Panc1 (cell line): ENCODE results near the gene SRPX2. TPM values are rescaled to one million over a fixed set of nuclear protein-coding genes. Genes with fewer than 3 reads are reported as not detected.

Experiments used
- ATAC-seq: fragments of 200-7000 bp; cut with Tn5 transposase; 2 replicates; pipeline ENCODE4 v1.9.1; 2020; ENCODE audit warnings: mild to moderate bottlenecking, moderate library complexity
- Bru-seq: library from RNA; stranded (reverse); fragments of 400-500 nt; gene quantifications from one replicate; lab custom pipeline; 2021; lab: Mats Ljungman, UMichigan
- BruChase-seq, 2 experiments: library from RNA; stranded (reverse); fragments of 400-500 nt; gene quantifications; one replicate each; lab custom pipeline; 2021; lab: Mats Ljungman, UMichigan
- BruUV-seq: library from RNA; stranded (reverse); fragments of 400-500 nt; replicated peaks from 2 replicates; lab custom pipeline; 2021; lab: Mats Ljungman, UMichigan
- CTCF ChIA-PET: fragments of 300-600 bp; sonication (Branson Sonifier 250); formaldehyde crosslinking; loops from one replicate; lab custom pipeline; 2022; ENCODE audit warnings: antibody characterized with exemption; lab: Charles Lee
- POLR2A ChIA-PET: fragments of 300-600 bp; sonication (Branson Sonifier 250); formaldehyde crosslinking; loops from one replicate; lab custom pipeline; 2022; ENCODE audit warnings: antibody characterized with exemption; lab: Charles Lee
- DNase-seq: peaks from one replicate; pipeline ENCODE4 v3.0.0-alpha.2; 2010; ENCODE audit warnings: low read depth, low spot score
- H3K27ac ChIP-seq: 2 replicates; pipeline ENCODE4 v1.5.1; 2011; ENCODE audit warnings: mild to moderate bottlenecking, low read length, inconsistent platforms
- H3K27me3 ChIP-seq: fragments of 200-500 bp; sonication (Bioruptor generic); 2 replicates; pipeline ENCODE4 v1.6.0; 2014; ENCODE audit warnings: low read length, inconsistent platforms; ENCODE audit not compliant: control insufficient read depth, insufficient read depth
- H3K36me3 ChIP-seq: fragments of 200-500 bp; sonication (Bioruptor generic); 2 replicates; pipeline ENCODE4 v1.5.1; 2014; ENCODE audit warnings: inconsistent platforms, mild to moderate bottlenecking, low read length, moderate library complexity; ENCODE audit not compliant: control insufficient read depth, insufficient read depth
- H3K4me1 ChIP-seq: 2 replicates; pipeline ENCODE4 v1.5.1; 2011; ENCODE audit warnings: inconsistent platforms, mild to moderate bottlenecking, low read length, moderate library complexity; ENCODE audit not compliant: control insufficient read depth, insufficient read depth
- H3K4me3 ChIP-seq, 2 experiments: 2 replicates each; pipeline ENCODE4 v1.5.1; 2011 to 2012; ENCODE audit warnings: low read depth in 2 of 2, low read length in 2 of 2, mild to moderate bottlenecking in 2 of 2, inconsistent platforms in 1 of 2, moderate library complexity in 1 of 2
- H3K9me3 ChIP-seq: fragments of 200-500 bp; sonication (Bioruptor generic); 2 replicates; pipeline ENCODE4 v1.5.1; 2014; ENCODE audit warnings: low read depth, mild to moderate bottlenecking, inconsistent platforms, low read length, moderate library complexity; ENCODE audit not compliant: control insufficient read depth, insufficient read depth
- POLR2AphosphoS5 ChIP-seq: IDR thresholded peaks from 2 replicates; pipeline ENCODE4 v1.6.1; 2012; ENCODE audit warnings: mild to moderate bottlenecking, low read depth, low read length, moderate library complexity
- SIN3A ChIP-seq: IDR thresholded peaks from 2 replicates; pipeline ENCODE4 v1.6.1; 2012; ENCODE audit warnings: low read depth, mild to moderate bottlenecking, low read length, moderate library complexity, borderline replicate concordance; ENCODE audit not compliant: insufficient read depth
- TCF7L2 ChIP-seq: IDR thresholded peaks from 2 replicates; pipeline ENCODE4 v1.6.1; 2011; ENCODE audit warnings: mild to moderate bottlenecking, low read depth, low read length, inconsistent platforms
- in situ Hi-C: cut with HindIII; loops from 2 replicates; pipeline ENCODE4 v1.10.0; 2016; ENCODE audit warnings: low sequenced_read_pairs, low pct_unique_long_range_greater_than_20kb
- intact Hi-C: fragments of 100-400 bp; cut with micrococcal nuclease; formaldehyde crosslinking; loops from one replicate; pipeline ENCODE4 v1.10.0; 2022; ENCODE audit not compliant: unreplicated experiment
- long read RNA-seq: library from polyadenylated mRNA; unstranded; transcript quantifications from one replicate; pipeline ENCODE4 v2.0.0, GENCODE V29; 2021; ENCODE audit not compliant: unreplicated experiment
- polyA plus RNA-seq: library from polyadenylated mRNA; unstranded; fragments of >200 nt; gene quantifications from one replicate; pipeline ENCODE4 v1.2.1, GENCODE V29; 2012; ENCODE audit warnings: missing spikeins; ENCODE audit not compliant: insufficient read length
- total RNA-seq: library from RNA; stranded (reverse); gene quantifications from one replicate; pipeline ENCODE4 v1.2.1, GENCODE V29; 2021; ENCODE audit not compliant: unreplicated experiment
- TF ChIP-seq, protein P1 (sequence below): fragments of 450-650 bp; IDR thresholded peaks from 2 replicates; pipeline ENCODE4 v1.5.1; 2017; ENCODE audit warnings: mild to moderate bottlenecking
- TF ChIP-seq, protein P2 (sequence below), 2 experiments: IDR thresholded peaks; 2 replicates each; pipeline ENCODE4 v1.6.1; 2011 to 2012; ENCODE audit warnings: low read depth in 2 of 2, control low read depth in 1 of 2, low read length in 1 of 2, mild to moderate bottlenecking in 1 of 2, moderate library complexity in 1 of 2; ENCODE audit not compliant: insufficient read depth in 1 of 2

The SRPX2 gene
- 1.2 TPM for total RNA-seq
- 0.50 TPM for polyA plus RNA-seq
- Bru-seq, nascent RNA, result percentile 20 among the genes with signal in this experiment
- percentile 25 among the genes with signal in this experiment for BruChase-seq, experiment 1, labeled RNA remaining after a 2-hour chase
- BruChase-seq, experiment 2, labeled RNA remaining after a 6-hour chase, result percentile 33 among the genes with signal in this experiment
- long read RNA-seq, full-length matches to known transcripts, result 1 of 2 reads
- long read RNA-seq, partial matches to known transcripts, result 0 of 2 reads
- long read RNA-seq, other reads (novel, unspliced or antisense), result 1 of 2 reads

DNA sequence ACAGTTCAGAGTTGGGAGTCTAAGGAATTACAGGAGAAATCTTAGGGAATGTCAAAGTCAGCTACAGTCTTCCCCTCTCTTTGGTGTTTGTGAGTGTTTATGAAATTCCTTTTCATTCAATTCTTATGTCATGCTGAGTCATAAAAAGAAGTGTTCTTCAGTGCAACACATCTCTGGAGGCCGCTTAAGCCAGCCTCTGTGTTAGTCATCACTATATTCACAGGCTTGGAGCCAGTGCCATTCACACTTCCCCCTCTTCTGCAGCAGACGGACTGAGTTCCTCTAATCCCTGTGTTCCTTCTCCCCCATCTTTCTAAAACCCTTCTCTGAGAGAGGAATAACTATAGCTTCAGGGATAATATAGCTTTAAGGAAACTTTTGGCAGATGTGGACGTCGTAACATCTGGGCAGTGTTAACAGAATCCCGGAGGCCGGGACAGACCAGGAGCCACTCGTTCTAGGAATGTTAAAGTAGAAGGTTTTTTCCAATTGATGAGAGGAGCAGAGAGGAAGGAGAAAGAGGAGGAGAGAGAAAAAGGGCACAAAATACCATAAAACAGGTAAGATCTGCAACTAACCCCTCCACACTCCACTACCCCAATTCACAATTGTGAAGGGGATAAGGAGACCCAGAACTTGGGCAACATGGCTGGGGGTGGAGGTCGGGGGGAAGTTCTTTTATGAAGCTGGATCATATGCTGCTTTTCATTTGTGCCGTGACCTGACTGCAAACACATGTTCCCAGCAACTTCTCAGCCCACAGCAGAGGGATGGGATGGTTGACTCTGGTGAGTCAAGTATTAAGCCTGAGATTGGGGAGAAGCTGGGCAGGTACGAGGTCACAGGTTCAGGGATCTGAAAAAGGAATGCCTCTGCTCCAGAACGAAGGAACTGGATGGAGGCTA is at the start of gene SRPX2:
TSS of gene SRPX2 (plus strand) at position 244 of the 905 bp plus-strand sequence. CDS start 2,124 bp downstream, outside the sequence.
- Histone ChIP-seq H3K4me3 (peak within 1 kb of the TSS in 1 of 2 experiments; percentile 26; a peak in 2 of 4 replicates), H3K4me1 (no peaks in the 10 kb centered on the region), H3K36me3 (no peaks in the 10 kb centered on the region), H3K27ac (no peak within 1 kb of the TSS), H3K27me3 (no peaks in the 10 kb centered on the region), H3K9me3 (no peaks in the 10 kb centered on the region)
- no TSS peak for BruUV-seq
- POLR2A ChIA-PET, result no interaction called here
- ATAC-seq, result peak; percentile 96
- TF ChIP-seq TCF7L2, result no peak
- in situ Hi-C loops (no loop called here), intact Hi-C loops (no loop called here)
- DNase-seq, result peak; percentile 61
- CTCF ChIA-PET, result interaction anchor here (0.9 kb wide), 1 partner anchor 124 kb away, joined by 4 read pairs; no protein-coding TSS in a partner anchor

DNA sequence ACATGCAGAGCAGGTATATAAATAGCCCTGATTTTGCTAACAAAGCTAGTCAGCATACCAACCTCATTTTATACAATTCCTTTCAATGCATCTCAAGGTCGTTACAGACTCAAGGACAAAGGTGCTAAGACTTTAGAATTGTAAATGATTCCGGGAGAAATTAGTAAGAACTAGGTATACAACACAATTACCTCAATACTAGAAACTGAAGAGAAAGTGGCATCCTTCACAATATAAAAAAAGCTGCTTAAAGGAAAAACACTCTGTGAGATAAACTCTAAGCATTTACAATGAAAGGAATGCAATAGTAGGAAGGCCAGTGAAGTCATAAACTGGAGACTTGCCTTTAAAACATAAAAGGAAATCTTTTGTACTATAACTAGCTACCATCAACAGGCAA is 47.4 kb upstream of the SRPX2 start:
- TF ChIP-seq, protein P1, sequence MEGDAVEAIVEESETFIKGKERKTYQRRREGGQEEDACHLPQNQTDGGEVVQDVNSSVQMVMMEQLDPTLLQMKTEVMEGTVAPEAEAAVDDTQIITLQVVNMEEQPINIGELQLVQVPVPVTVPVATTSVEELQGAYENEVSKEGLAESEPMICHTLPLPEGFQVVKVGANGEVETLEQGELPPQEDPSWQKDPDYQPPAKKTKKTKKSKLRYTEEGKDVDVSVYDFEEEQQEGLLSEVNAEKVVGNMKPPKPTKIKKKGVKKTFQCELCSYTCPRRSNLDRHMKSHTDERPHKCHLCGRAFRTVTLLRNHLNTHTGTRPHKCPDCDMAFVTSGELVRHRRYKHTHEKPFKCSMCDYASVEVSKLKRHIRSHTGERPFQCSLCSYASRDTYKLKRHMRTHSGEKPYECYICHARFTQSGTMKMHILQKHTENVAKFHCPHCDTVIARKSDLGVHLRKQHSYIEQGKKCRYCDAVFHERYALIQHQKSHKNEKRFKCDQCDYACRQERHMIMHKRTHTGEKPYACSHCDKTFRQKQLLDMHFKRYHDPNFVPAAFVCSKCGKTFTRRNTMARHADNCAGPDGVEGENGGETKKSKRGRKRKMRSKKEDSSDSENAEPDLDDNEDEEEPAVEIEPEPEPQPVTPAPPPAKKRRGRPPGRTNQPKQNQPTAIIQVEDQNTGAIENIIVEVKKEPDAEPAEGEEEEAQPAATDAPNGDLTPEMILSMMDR, result no peak
- no peak for TF ChIP-seq TCF7L2
- no peak for TF ChIP-seq SIN3A
- no peak for TF ChIP-seq POLR2AphosphoS5
- TF ChIP-seq, protein P2, sequence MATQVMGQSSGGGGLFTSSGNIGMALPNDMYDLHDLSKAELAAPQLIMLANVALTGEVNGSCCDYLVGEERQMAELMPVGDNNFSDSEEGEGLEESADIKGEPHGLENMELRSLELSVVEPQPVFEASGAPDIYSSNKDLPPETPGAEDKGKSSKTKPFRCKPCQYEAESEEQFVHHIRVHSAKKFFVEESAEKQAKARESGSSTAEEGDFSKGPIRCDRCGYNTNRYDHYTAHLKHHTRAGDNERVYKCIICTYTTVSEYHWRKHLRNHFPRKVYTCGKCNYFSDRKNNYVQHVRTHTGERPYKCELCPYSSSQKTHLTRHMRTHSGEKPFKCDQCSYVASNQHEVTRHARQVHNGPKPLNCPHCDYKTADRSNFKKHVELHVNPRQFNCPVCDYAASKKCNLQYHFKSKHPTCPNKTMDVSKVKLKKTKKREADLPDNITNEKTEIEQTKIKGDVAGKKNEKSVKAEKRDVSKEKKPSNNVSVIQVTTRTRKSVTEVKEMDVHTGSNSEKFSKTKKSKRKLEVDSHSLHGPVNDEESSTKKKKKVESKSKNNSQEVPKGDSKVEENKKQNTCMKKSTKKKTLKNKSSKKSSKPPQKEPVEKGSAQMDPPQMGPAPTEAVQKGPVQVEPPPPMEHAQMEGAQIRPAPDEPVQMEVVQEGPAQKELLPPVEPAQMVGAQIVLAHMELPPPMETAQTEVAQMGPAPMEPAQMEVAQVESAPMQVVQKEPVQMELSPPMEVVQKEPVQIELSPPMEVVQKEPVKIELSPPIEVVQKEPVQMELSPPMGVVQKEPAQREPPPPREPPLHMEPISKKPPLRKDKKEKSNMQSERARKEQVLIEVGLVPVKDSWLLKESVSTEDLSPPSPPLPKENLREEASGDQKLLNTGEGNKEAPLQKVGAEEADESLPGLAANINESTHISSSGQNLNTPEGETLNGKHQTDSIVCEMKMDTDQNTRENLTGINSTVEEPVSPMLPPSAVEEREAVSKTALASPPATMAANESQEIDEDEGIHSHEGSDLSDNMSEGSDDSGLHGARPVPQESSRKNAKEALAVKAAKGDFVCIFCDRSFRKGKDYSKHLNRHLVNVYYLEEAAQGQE (IDR thresholded peaks at IDR 0.05; ENCODE audit: insufficient read depth in 1 of 2, low read depth in 2 of 2, low read length in 1 of 2), result no peak
- ChIA-PET CTCF (no interaction called here), POLR2A (no interaction called here)
- Histone ChIP-seq H3K4me3 (no peak overlapping the region), H3K4me1 (no peaks in the 10 kb centered on the region), H3K27ac (no peak overlapping the region), H3K9me3 (no peaks in the 10 kb centered on the region), H3K36me3 (no peaks in the 10 kb centered on the region), H3K27me3 (no peaks in the 10 kb centered on the region; the same call in 1 of the 2 replicates)
- DNase-seq (no peak), ATAC-seq (no peak)
- in situ Hi-C loops (no loop called here), intact Hi-C loops (no loop called here)
- no TSS peak for BruUV-seq
